Loucy (cell line): ENCODE data around the gene PHKB.

ENCODE experiments used
- H2AFZ ChIP-seq: fragments of 200-600 bp; sonication (generic); 2 replicates; pipeline ENCODE4 v1.6.0; 2016; ENCODE audit warnings: antibody characterized with exemption, mild to moderate bottlenecking, low read length, moderate library complexity
- H3F3A ChIP-seq: fragments of 200-600 bp; 2 replicates; pipeline ENCODE4 v1.6.0; 2016; ENCODE audit warnings: antibody characterized with exemption, low read depth, mild to moderate bottlenecking
- H3K27me3 ChIP-seq: fragments of 200-600 bp; sonication (generic); 2 replicates; pipeline ENCODE4 v1.6.1; 2014; ENCODE audit warnings: low read length, mild to moderate bottlenecking; ENCODE audit not compliant: insufficient read depth, poor library complexity, severe bottlenecking
- H3K36me3 ChIP-seq: fragments of 200-600 bp; sonication (generic); 2 replicates; pipeline ENCODE4 v1.6.1; 2016; ENCODE audit warnings: low read length; ENCODE audit not compliant: insufficient read depth
- H3K4me1 ChIP-seq: fragments of 200-600 bp; sonication (generic); 2 replicates; pipeline ENCODE4 v1.5.1; 2014; ENCODE audit warnings: low read length, mild to moderate bottlenecking; ENCODE audit not compliant: insufficient read depth, poor library complexity, severe bottlenecking
- H3K4me2 ChIP-seq: fragments of 200-600 bp; sonication (generic); 2 replicates; pipeline ENCODE4 v1.6.0; 2014; ENCODE audit warnings: antibody characterized with exemption, low read length, low read depth, mild to moderate bottlenecking; ENCODE audit not compliant: poor library complexity, severe bottlenecking
- H3K4me3 ChIP-seq: fragments of 200-600 bp; sonication (generic); 2 replicates; pipeline ENCODE4 v1.5.1; 2014; ENCODE audit warnings: low read length, mild to moderate bottlenecking, mixed read lengths; ENCODE audit not compliant: poor library complexity, severe bottlenecking
- H3K79me2 ChIP-seq: fragments of 200-600 bp; sonication (generic); 2 replicates; pipeline ENCODE4 v1.6.1; 2014; ENCODE audit warnings: low read length; ENCODE audit not compliant: insufficient read depth
- H3K9ac ChIP-seq: fragments of 200-600 bp; sonication (generic); 2 replicates; pipeline ENCODE4 v1.6.0; 2014; ENCODE audit warnings: mild to moderate bottlenecking, low read depth, low read length, moderate library complexity; ENCODE audit not compliant: poor library complexity, severe bottlenecking
- H3K9me2 ChIP-seq: fragments of 200-600 bp; sonication (generic); replicated peaks from 2 replicates; pipeline ENCODE4 v1.6.1; 2016; ENCODE audit warnings: low read depth, low read length, mixed read lengths
- H3K9me3 ChIP-seq: fragments of 200-600 bp; sonication (generic); 2 replicates; pipeline ENCODE4 v1.6.1; 2014; ENCODE audit warnings: mild to moderate bottlenecking, antibody characterized with exemption, low read length, low read depth; ENCODE audit not compliant: insufficient read depth
- H4K20me1 ChIP-seq: fragments of 200-600 bp; sonication (generic); 2 replicates; pipeline ENCODE4 v1.6.0; 2014; ENCODE audit warnings: antibody characterized with exemption, low read length, mild to moderate bottlenecking; ENCODE audit not compliant: insufficient read depth, poor library complexity, severe bottlenecking
- CTCF ChIP-seq: fragments of 200-600 bp; sonication (generic); conservative IDR thresholded peaks from 2 replicates; pipeline ENCODE4 v1.5.1; 2014; ENCODE audit warnings: mild to moderate bottlenecking, antibody characterized with exemption, low read length
- EZH2phosphoT487 ChIP-seq: fragments of 200-600 bp; IDR thresholded peaks from 2 replicates; pipeline ENCODE4 v1.6.1; 2018; ENCODE audit warnings: antibody characterized with exemption, mild to moderate bottlenecking, moderate library complexity, borderline replicate concordance

PHKB gene

GRCh38 chr16:47460711-47461597, at the start of gene PHKB, which contains the start of gene ITFG1:
TSS of gene PHKB (plus strand) at chr16:47461331. CDS start at chr16:47461351, 20 bp downstream.
TSS of gene ITFG1 (minus strand) at chr16:47461063. CDS start at chr16:47461045, 18 bp downstream.
- H3K4me3 ChIP-seq = peak within 1 kb of the TSS; percentile 88
- TF ChIP-seq CTCF (no peak), EZH2phosphoT487 (no peak)
- no peaks in the 10 kb centered on the region for H3K27me3 ChIP-seq
- peak within 1 kb of the TSS; percentile 96 for H3K9ac ChIP-seq
- no peaks in the 10 kb centered on the region for H3K9me2 ChIP-seq
- peak within 1 kb of the TSS; percentile 91 for H2AFZ ChIP-seq
- H3K36me3 ChIP-seq = no peaks in the 10 kb centered on the region
- H3F3A ChIP-seq = no peaks in the 10 kb centered on the region
- H3K79me2 ChIP-seq = peaks cover 81% of the 10 kb centered on the region
- peaks cover 61% of the 10 kb centered on the region for H3K4me1 ChIP-seq
- H3K9me3 ChIP-seq = no peaks in the 10 kb centered on the region
- H3K4me2 ChIP-seq = peak within 1 kb of the TSS; percentile 98
- H4K20me1 ChIP-seq = peaks cover 5% of the 10 kb centered on the region

DNA sequence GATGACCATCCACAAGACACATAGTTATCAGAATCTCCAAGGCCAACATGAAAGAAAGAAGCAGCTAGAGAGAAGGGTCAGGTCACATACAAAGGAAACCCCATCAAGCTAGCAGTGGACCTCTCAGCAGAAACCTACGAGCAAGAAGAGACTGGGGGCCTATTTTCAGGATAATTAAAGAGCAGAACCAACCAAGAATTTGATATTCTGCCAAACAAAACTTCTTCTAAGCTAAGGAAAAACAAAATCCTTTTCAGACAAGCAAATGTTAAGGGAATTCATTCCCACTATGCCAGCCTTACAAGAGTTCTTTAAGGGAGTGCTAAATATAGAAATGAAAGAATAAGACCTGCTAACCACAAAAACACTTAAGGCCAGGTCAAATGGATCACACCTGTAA, 48.1 kb upstream of the PHKB start:
- no peaks in the 10 kb centered on the region; the same call in 1 of the 2 replicates for H3K79me2 ChIP-seq
- H3F3A ChIP-seq = no peaks in the 10 kb centered on the region
- H3K9ac ChIP-seq = no peak overlapping the region
- no peaks in the 10 kb centered on the region for H4K20me1 ChIP-seq
- no peaks in the 10 kb centered on the region for H3K27me3 ChIP-seq
- no peaks in the 10 kb centered on the region for H3K4me1 ChIP-seq
- peaks cover 10% of the 10 kb centered on the region; the same call in 1 of the 2 replicates for H3K36me3 ChIP-seq
- H3K9me2 ChIP-seq = no peaks in the 10 kb centered on the region
- 0 out of 2 replicates have a peak, but pooled peaks cover 2% of the 10 kb centered on the region for H3K9me3 ChIP-seq
- no peak overlapping the region for H3K4me2 ChIP-seq
- no peak for TF ChIP-seq EZH2phosphoT487
- no peak for TF ChIP-seq CTCF
- no peak overlapping the region for H3K4me3 ChIP-seq
- no peak overlapping the region for H2AFZ ChIP-seq

DNA sequence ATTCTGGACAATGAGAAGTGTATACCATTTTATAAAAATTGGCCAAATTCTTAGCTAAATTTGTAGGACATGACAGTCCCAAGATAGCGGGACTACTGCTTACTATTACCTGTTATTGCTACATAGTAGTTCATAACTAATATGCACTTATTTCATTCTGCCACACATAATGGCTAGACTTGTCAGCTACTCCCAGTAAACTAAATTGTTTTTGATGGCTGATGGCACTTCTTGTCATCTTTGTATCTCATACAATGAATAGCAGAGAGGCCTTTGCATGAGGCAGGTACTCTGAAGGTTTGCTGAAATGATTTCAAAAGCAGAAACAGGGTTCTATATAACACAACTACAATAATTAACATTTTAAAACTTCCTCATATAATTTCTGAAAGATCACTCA, 44.3 kb upstream of the PHKB start:
- no peak overlapping the region for H3K4me3 ChIP-seq
- H3K4me2 ChIP-seq = no peak overlapping the region
- peaks cover 17% of the 10 kb centered on the region; the same call in 1 of the 2 replicates for H3K36me3 ChIP-seq
- H3K9me3 ChIP-seq = 0 out of 2 replicates have a peak, but pooled peaks cover 2% of the 10 kb centered on the region
- H3K4me1 ChIP-seq = no peaks in the 10 kb centered on the region
- H3K79me2 ChIP-seq = no peaks in the 10 kb centered on the region
- H4K20me1 ChIP-seq = no peaks in the 10 kb centered on the region
- no peak overlapping the region for H3K9ac ChIP-seq
- no peaks in the 10 kb centered on the region for H3K9me2 ChIP-seq
- H2AFZ ChIP-seq = no peak overlapping the region
- H3F3A ChIP-seq = no peaks in the 10 kb centered on the region
- H3K27me3 ChIP-seq = no peaks in the 10 kb centered on the region
- TF ChIP-seq CTCF (no peak), EZH2phosphoT487 (no peak)
